HCT116 (cell line): ENCODE results near the gene MFAP1. TPM values are rescaled to one million over a fixed set of nuclear protein-coding genes. Genes with fewer than 3 reads are reported as not detected.
A peak's percentile ranks its signal among the peaks of the same experiment; 100 is the strongest.

Experiments
- ATAC-seq: fragments of 200-7000 bp; cut with Tn5 transposase; 2 replicates; pipeline ENCODE4 v1.9.1; 2020; ENCODE audit warnings: mild to moderate bottlenecking, moderate library complexity
- BruUV-seq: library from RNA; stranded (reverse); fragments of 400-500 nt; replicated peaks from 2 replicates; lab custom pipeline; 2021; lab: Mats Ljungman, UMichigan
- CTCF ChIA-PET: fragments of 300-600 bp; sonication (Branson Sonifier 250); formaldehyde crosslinking; loops from one replicate; lab custom pipeline; 2021; ENCODE audit warnings: antibody characterized with exemption; lab: Charles Lee
- POLR2A ChIA-PET: fragments of 300-600, 350-600 bp; sonication (Branson Sonifier 250); formaldehyde crosslinking; loops from one replicate; lab custom pipeline; 2021; ENCODE audit warnings: antibody characterized with exemption; lab: Charles Lee
- RAD21 ChIA-PET, 2 experiments: fragments of 300-600 bp; sonication (Branson Sonifier 250); formaldehyde crosslinking; loops; one replicate each; lab custom pipeline; 2023; ENCODE audit warnings: low total read pairs in 2 of 2; ENCODE audit not compliant: uncharacterized antibody in 2 of 2, unreplicated experiment in 2 of 2, low non-redundant PET in 1 of 2; lab: Charles Lee
- DNase-seq: peaks from one replicate; pipeline ENCODE4 v3.0.0-alpha.2; 2010; ENCODE audit warnings: low read depth, low spot score
- H2AFZ ChIP-seq: fragments of 200-600 bp; shearing (Covaris generic), sonication (generic); 2 replicates; pipeline ENCODE4 v1.6.1; 2017; ENCODE audit warnings: low read depth, mixed run types, mixed read lengths, antibody characterized with exemption, low read length; ENCODE audit not compliant: poor library complexity, severe bottlenecking
- H3K27ac ChIP-seq: 2 replicates; pipeline ENCODE4 v1.5.1; 2012; ENCODE audit warnings: low read depth, low read length
- H3K27me3 ChIP-seq: fragments of 200-600 bp; sonication (generic); 2 replicates; pipeline ENCODE4 v1.6.1; 2016; ENCODE audit warnings: mixed run types, low read length, mixed read lengths; ENCODE audit not compliant: insufficient read depth
- H3K36me3 ChIP-seq, 2 experiments: fragments of 200-500 bp in 1 of 2; fragments of 200-600 bp in 1 of 2; sonication (Bioruptor generic) in 1 of 2; sonication (generic) in 1 of 2; 2 replicates each; pipeline versions ENCODE4 v1.5.1 to v1.6.1; 2014 to 2016; ENCODE audit warnings: low read length in 2 of 2, inconsistent platforms in 1 of 2, mixed read lengths in 1 of 2, mixed run types in 1 of 2; ENCODE audit not compliant: insufficient read depth in 2 of 2, control insufficient read depth in 1 of 2
- H3K4me1 ChIP-seq, 2 experiments: fragments of 200-600 bp in 1 of 2; sonication (generic) in 1 of 2; 2 replicates each; pipeline versions ENCODE4 v1.5.1 to v1.6.1; 2012 to 2017; ENCODE audit warnings: low read length in 2 of 2, inconsistent platforms in 1 of 2, mild to moderate bottlenecking in 1 of 2, mixed read lengths in 1 of 2, mixed run types in 1 of 2, moderate library complexity in 1 of 2; ENCODE audit not compliant: insufficient read depth in 2 of 2, control insufficient read depth in 1 of 2
- H3K4me2 ChIP-seq: fragments of 200-600 bp; sonication (generic); 2 replicates; pipeline ENCODE4 v1.6.1; 2017; ENCODE audit warnings: mixed run types, low read length, mixed read lengths
- H3K4me3 ChIP-seq, 2 experiments: fragments of 200-600 bp in 1 of 2; sonication (generic) in 1 of 2; replicated peaks in 1 of 2; 2 replicates each; pipeline ENCODE4 v1.5.1; 2011 to 2016; ENCODE audit warnings: low read length in 2 of 2, control low read depth in 1 of 2, low read depth in 1 of 2, mild to moderate bottlenecking in 1 of 2, mixed read lengths in 1 of 2, mixed run types in 1 of 2
- H3K79me2 ChIP-seq: fragments of 200-600 bp; sonication (generic); 2 replicates; pipeline ENCODE4 v1.6.1; 2017; ENCODE audit warnings: mild to moderate bottlenecking, mixed run types, low read length, moderate library complexity, mixed read lengths; ENCODE audit not compliant: insufficient read depth
- H3K9ac ChIP-seq: fragments of 200-600 bp; sonication (generic); 2 replicates; pipeline ENCODE4 v1.6.1; 2016; ENCODE audit warnings: low read length, mixed read lengths
- H3K9me2 ChIP-seq: fragments of 200-600 bp; sonication (generic), shearing (Covaris generic); 2 replicates; pipeline ENCODE4 v1.6.1; 2017; ENCODE audit warnings: mixed run types, mild to moderate bottlenecking, moderate library complexity; ENCODE audit not compliant: insufficient read depth
- H3K9me3 ChIP-seq, 2 experiments: fragments of 200-500 bp in 1 of 2; fragments of 200-600 bp in 1 of 2; sonication (Bioruptor generic) in 1 of 2; sonication (generic) in 1 of 2; 2 replicates each; pipeline ENCODE4 v1.6.1; 2014 to 2017; ENCODE audit warnings: low read length in 2 of 2, mixed read lengths in 2 of 2, inconsistent platforms in 1 of 2, low read depth in 1 of 2, mild to moderate bottlenecking in 1 of 2, mixed run types in 1 of 2, moderate library complexity in 1 of 2; ENCODE audit not compliant: control insufficient read depth in 1 of 2, insufficient read depth in 1 of 2
- H4K20me1 ChIP-seq: fragments of 200-600 bp; sonication (generic), shearing (Covaris generic); 2 replicates; pipeline ENCODE4 v1.6.1; 2017; ENCODE audit warnings: mixed run types, mild to moderate bottlenecking, moderate library complexity; ENCODE audit not compliant: insufficient read depth
- CBX3 ChIP-seq: IDR thresholded peaks from 2 replicates; pipeline ENCODE4 v1.6.1; 2012; ENCODE audit warnings: low read depth
- CEBPB ChIP-seq: IDR thresholded peaks from 2 replicates; pipeline ENCODE4 v1.6.1; 2012; ENCODE audit warnings: low read depth
- ELF1 ChIP-seq: IDR thresholded peaks from 2 replicates; pipeline ENCODE4 v1.6.1; 2012; ENCODE audit warnings: low read depth, borderline replicate concordance
- EZH2 ChIP-seq: fragments of 200-600 bp; sonication (generic); IDR thresholded peaks from 2 replicates; pipeline ENCODE4 v1.6.1; 2017; ENCODE audit warnings: antibody characterized with exemption, mixed run types
- FOSL1 ChIP-seq: IDR thresholded peaks from 2 replicates; pipeline ENCODE4 v1.6.1; 2012; ENCODE audit warnings: low read depth
- RAD21 ChIP-seq: IDR thresholded peaks from 2 replicates; pipeline ENCODE4 v1.6.1; 2012; ENCODE audit warnings: low read depth, mild to moderate bottlenecking
- SIN3A ChIP-seq: IDR thresholded peaks from 2 replicates; pipeline ENCODE4 v1.6.1; 2012; ENCODE audit warnings: low read depth
- SP1 ChIP-seq: IDR thresholded peaks from 2 replicates; pipeline ENCODE4 v1.6.1; 2012; ENCODE audit warnings: low read depth
- TCF7L2 ChIP-seq: IDR thresholded peaks from 2 replicates; pipeline ENCODE4 v1.7.0; 2011; ENCODE audit warnings: borderline replicate concordance, inconsistent platforms; ENCODE audit not compliant: insufficient read depth, insufficient read length; ENCODE audit errors: extremely low read depth
- YY1 ChIP-seq: IDR thresholded peaks from 2 replicates; pipeline ENCODE4 v1.6.1; 2011; ENCODE audit warnings: low read length, low read depth, moderate library complexity, mild to moderate bottlenecking; ENCODE audit not compliant: insufficient replicate concordance; ENCODE audit errors: extremely low read depth
- ZFX ChIP-seq: fragments of 450-650 bp; IDR thresholded peaks from 2 replicates; pipeline ENCODE4 v1.6.1; 2017
- ZNF274 ChIP-seq: fragments of 200-500 bp; sonication (Bioruptor generic); IDR thresholded peaks from 2 replicates; pipeline ENCODE4 v1.6.1; 2014; ENCODE audit warnings: mild to moderate bottlenecking, low read depth, low read length, inconsistent platforms
- intact Hi-C: fragments of 100-400 bp; cut with micrococcal nuclease; formaldehyde crosslinking; loops from 2 replicates; pipeline ENCODE4 v1.10.0; 2022
- total RNA-seq: library from RNA; stranded (reverse); gene quantifications from one replicate; pipeline ENCODE4 v1.2.1, GENCODE V29; 2021; ENCODE audit not compliant: unreplicated experiment
- TF ChIP-seq, protein P1 (sequence below): IDR thresholded peaks from 2 replicates; pipeline ENCODE4 v1.6.1; 2012; ENCODE audit warnings: low read depth
- TF ChIP-seq, protein P2 (sequence below): IDR thresholded peaks from 2 replicates; pipeline ENCODE4 v1.6.1; 2011; ENCODE audit warnings: mild to moderate bottlenecking, low read length, moderate library complexity; ENCODE audit not compliant: insufficient replicate concordance; ENCODE audit errors: extremely low read depth

The MFAP1 gene
- total RNA-seq, 1 experiment from 2014 or later, result 32.7 TPM

GRCh38 chr15:43799945-43800285 lies 24.6 kb downstream of the MFAP1 start, which contains the start of gene SERINC4:
SERINC4 (minus strand) TSS chr15:43800220; CDS start chr15:43799986, 234 bp downstream.
- Histone ChIP-seq H3K9me3 (no peaks in the 10 kb centered on the region), H3K4me2 (peak within 1 kb of the TSS; percentile 90), H3K36me3 (peaks cover 31 to 36% of the 10 kb centered on the region in 2 experiments), H3K4me1 (peaks cover 6 to 23% of the 10 kb centered on the region in 2 experiments; a peak in 3 of 4 replicates), H3K79me2 (peaks cover 27% of the 10 kb centered on the region), H3K4me3 (peak within 1 kb of the TSS; percentile 92 to 99), H3K27ac (peak within 1 kb of the TSS; percentile 76), H3K9me2 (no peaks in the 10 kb centered on the region), H4K20me1 (no peaks in the 10 kb centered on the region), H3K9ac (peak within 1 kb of the TSS; percentile 82), H2AFZ (no peak within 1 kb of the TSS), H3K27me3 (no peaks in the 10 kb centered on the region)
- ChIA-PET CTCF (interaction anchor here (1.6 kb wide), 1 partner anchor 23 kb away, joined by 6 read pairs; the partner anchor contains the start of gene ELL3), POLR2A (interaction anchor here (0.9 to 1.6 kb wide), 2 partner anchors 23 to 24 kb away, joined by 4 to 7 read pairs; partner anchors contain the start of genes ELL3 and MFAP1), RAD21 (no interaction called here)
- TF ChIP-seq FOSL1, result no peak
- TF ChIP-seq TCF7L2, result no peak
- TF ChIP-seq SP1, result no peak
- TF ChIP-seq ZNF274, result no peak
- TF ChIP-seq, protein P1, sequence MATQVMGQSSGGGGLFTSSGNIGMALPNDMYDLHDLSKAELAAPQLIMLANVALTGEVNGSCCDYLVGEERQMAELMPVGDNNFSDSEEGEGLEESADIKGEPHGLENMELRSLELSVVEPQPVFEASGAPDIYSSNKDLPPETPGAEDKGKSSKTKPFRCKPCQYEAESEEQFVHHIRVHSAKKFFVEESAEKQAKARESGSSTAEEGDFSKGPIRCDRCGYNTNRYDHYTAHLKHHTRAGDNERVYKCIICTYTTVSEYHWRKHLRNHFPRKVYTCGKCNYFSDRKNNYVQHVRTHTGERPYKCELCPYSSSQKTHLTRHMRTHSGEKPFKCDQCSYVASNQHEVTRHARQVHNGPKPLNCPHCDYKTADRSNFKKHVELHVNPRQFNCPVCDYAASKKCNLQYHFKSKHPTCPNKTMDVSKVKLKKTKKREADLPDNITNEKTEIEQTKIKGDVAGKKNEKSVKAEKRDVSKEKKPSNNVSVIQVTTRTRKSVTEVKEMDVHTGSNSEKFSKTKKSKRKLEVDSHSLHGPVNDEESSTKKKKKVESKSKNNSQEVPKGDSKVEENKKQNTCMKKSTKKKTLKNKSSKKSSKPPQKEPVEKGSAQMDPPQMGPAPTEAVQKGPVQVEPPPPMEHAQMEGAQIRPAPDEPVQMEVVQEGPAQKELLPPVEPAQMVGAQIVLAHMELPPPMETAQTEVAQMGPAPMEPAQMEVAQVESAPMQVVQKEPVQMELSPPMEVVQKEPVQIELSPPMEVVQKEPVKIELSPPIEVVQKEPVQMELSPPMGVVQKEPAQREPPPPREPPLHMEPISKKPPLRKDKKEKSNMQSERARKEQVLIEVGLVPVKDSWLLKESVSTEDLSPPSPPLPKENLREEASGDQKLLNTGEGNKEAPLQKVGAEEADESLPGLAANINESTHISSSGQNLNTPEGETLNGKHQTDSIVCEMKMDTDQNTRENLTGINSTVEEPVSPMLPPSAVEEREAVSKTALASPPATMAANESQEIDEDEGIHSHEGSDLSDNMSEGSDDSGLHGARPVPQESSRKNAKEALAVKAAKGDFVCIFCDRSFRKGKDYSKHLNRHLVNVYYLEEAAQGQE, result no peak
- no peak for TF ChIP-seq ZFX
- TF ChIP-seq, protein P2, sequence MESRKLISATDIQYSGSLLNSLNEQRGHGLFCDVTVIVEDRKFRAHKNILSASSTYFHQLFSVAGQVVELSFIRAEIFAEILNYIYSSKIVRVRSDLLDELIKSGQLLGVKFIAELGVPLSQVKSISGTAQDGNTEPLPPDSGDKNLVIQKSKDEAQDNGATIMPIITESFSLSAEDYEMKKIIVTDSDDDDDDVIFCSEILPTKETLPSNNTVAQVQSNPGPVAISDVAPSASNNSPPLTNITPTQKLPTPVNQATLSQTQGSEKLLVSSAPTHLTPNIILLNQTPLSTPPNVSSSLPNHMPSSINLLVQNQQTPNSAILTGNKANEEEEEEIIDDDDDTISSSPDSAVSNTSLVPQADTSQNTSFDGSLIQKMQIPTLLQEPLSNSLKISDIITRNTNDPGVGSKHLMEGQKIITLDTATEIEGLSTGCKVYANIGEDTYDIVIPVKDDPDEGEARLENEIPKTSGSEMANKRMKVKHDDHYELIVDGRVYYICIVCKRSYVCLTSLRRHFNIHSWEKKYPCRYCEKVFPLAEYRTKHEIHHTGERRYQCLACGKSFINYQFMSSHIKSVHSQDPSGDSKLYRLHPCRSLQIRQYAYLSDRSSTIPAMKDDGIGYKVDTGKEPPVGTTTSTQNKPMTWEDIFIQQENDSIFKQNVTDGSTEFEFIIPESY, result no peak
- no peak for TF ChIP-seq RAD21
- no peak for TF ChIP-seq EZH2
- TF ChIP-seq CBX3, result no peak
- TF ChIP-seq ELF1, result no peak
- TF ChIP-seq YY1, result no peak
- TF ChIP-seq SIN3A, result no peak
- no peak for TF ChIP-seq CEBPB
- intact Hi-C loops, result no loop called here
- ATAC-seq (peak; percentile 8), DNase-seq (no peak)
- BruUV-seq, result no TSS peak
